ENCODE results near the gene HHIPL1.

DNA sequence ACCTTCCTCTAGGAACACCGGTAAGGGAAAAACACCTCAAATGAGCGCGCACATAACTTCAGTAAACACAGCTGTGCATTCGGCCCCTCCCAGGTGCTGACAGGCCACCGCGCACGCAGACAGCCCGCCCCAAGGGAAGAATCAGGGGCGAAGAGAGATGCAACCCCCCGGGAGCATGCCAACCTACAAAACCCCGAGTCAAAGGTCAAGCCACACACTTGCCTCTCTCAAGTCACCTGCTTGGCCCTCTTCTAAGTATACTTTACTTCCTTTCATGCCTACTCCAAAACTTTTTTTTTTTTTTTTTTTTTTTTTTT lies 36.9 kb downstream of the HHIPL1 start:
- TF ChIP-seq, protein P1, sequence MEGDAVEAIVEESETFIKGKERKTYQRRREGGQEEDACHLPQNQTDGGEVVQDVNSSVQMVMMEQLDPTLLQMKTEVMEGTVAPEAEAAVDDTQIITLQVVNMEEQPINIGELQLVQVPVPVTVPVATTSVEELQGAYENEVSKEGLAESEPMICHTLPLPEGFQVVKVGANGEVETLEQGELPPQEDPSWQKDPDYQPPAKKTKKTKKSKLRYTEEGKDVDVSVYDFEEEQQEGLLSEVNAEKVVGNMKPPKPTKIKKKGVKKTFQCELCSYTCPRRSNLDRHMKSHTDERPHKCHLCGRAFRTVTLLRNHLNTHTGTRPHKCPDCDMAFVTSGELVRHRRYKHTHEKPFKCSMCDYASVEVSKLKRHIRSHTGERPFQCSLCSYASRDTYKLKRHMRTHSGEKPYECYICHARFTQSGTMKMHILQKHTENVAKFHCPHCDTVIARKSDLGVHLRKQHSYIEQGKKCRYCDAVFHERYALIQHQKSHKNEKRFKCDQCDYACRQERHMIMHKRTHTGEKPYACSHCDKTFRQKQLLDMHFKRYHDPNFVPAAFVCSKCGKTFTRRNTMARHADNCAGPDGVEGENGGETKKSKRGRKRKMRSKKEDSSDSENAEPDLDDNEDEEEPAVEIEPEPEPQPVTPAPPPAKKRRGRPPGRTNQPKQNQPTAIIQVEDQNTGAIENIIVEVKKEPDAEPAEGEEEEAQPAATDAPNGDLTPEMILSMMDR (IDR thresholded peaks at IDR 0.05 in 4 of 5, conservative IDR thresholded peaks at IDR 0.05 in 1 of 5): no peak
- TF ChIP-seq POLR2A (IDR thresholded peaks at IDR 0.05): no peak
